ENCODE data around the gene ALOX15B. TPM values are rescaled to one million over a fixed set of nuclear protein-coding genes. Genes with fewer than 3 reads are reported as not detected.

The ALOX15B gene
- total RNA-seq, 1 donor from 2014 or later: 5.8 TPM

GRCh38 chr17:8041249-8041928, 2.5 kb downstream of the ALOX15B start:
- peak; percentile 91 for FAIRE-seq
- peaks cover 8% of the 10 kb centered on the region for H3K36me3 ChIP-seq (ENCODE audit: control insufficient read depth, insufficient read depth, low read length)
- TF ChIP-seq, protein P1, sequence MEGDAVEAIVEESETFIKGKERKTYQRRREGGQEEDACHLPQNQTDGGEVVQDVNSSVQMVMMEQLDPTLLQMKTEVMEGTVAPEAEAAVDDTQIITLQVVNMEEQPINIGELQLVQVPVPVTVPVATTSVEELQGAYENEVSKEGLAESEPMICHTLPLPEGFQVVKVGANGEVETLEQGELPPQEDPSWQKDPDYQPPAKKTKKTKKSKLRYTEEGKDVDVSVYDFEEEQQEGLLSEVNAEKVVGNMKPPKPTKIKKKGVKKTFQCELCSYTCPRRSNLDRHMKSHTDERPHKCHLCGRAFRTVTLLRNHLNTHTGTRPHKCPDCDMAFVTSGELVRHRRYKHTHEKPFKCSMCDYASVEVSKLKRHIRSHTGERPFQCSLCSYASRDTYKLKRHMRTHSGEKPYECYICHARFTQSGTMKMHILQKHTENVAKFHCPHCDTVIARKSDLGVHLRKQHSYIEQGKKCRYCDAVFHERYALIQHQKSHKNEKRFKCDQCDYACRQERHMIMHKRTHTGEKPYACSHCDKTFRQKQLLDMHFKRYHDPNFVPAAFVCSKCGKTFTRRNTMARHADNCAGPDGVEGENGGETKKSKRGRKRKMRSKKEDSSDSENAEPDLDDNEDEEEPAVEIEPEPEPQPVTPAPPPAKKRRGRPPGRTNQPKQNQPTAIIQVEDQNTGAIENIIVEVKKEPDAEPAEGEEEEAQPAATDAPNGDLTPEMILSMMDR (IDR thresholded peaks at IDR 0.05; ENCODE audit: insufficient read depth, low read length, severe bottlenecking): peak; percentile 63
- no peak overlapping the region for H3K4me3 ChIP-seq (ENCODE audit: low read depth, low read length)
- peaks cover 1% of the 10 kb centered on the region for H3K27me3 ChIP-seq (ENCODE audit: control insufficient read depth, insufficient read depth, low read length)
- peak; percentile 83 for DNase-seq (ENCODE audit: low read depth)

DNA sequence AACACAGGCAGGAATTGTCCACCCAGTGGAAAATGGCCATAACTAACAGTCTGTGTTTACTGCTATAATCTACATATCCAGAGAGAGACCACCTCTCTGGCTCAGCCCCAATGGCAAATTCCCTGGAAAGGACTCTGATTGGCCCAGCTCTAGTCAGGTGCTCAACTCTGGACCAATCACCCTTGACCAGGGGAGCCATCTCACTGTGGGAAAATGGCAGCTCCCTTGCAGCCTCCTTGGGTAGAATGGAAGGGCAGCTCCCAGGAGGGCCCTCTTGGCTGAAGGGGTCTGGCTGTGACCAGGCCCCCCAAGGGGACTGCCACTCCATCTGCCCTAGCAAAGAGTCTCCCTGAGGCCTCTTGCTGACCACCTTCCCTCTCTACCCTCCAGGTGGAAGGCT, 3.1 kb downstream of the ALOX15B start:
- TF ChIP-seq, protein P1 (IDR thresholded peaks at IDR 0.05; ENCODE audit: insufficient read depth, low read length, severe bottlenecking): no peak
- no peak overlapping the region for H3K4me3 ChIP-seq (ENCODE audit: low read depth, low read length)
- peaks cover 8% of the 10 kb centered on the region for H3K36me3 ChIP-seq (ENCODE audit: control insufficient read depth, insufficient read depth, low read length)
- DNase-seq (ENCODE audit: low read depth) (no peak), FAIRE-seq (no peak)
- H3K27me3 ChIP-seq (ENCODE audit: control insufficient read depth, insufficient read depth, low read length): peaks cover 1% of the 10 kb centered on the region

GRCh38 chr17:8044819-8045810, 6.3 kb downstream of the ALOX15B start:
- TF ChIP-seq, protein P1 (IDR thresholded peaks at IDR 0.05; ENCODE audit: insufficient read depth, low read length, severe bottlenecking): no peak
- peak; percentile 18 for FAIRE-seq
- H3K27me3 ChIP-seq (ENCODE audit: control insufficient read depth, insufficient read depth, low read length): peaks cover 1% of the 10 kb centered on the region
- peaks cover 10% of the 10 kb centered on the region for H3K36me3 ChIP-seq (ENCODE audit: control insufficient read depth, insufficient read depth, low read length)
- no peak for DNase-seq (ENCODE audit: low read depth)
- no peak overlapping the region for H3K4me3 ChIP-seq (ENCODE audit: low read depth, low read length)

DNA sequence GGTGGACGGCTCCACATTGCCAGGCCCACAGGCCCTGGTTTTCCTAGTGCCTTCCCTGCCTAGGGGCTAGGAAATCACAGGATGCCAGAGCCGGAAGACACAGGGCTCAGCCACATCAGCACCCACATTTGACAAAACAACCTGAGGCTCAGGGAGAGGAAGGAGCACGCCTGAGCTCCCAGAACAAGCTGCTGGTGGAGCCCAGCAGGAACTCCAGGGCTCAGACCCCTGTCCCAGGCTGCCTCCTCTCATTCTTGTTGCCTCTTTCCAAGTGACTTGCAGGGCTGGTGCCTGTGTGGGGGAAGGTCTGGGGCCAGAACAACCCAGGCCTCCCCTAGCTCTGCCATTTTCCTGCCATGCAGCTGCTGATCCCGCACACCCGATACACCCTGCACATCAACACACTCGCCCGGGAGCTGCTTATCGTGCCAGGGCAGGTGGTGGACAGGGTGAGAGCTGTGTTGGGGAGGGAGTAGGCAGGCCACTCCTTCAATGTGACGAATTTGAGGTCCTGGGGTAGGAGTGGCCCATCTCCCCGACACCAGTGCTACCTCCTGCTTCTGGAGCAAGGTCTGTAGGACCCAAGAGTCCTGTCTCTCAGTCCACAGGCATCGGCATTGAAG, 7.6 kb downstream of the ALOX15B start:
- Histone ChIP-seq H3K27me3 (ENCODE audit: control insufficient read depth, insufficient read depth, low read length) (peaks cover 1% of the 10 kb centered on the region), H3K36me3 (ENCODE audit: control insufficient read depth, insufficient read depth, low read length) (peaks cover 10% of the 10 kb centered on the region), H3K4me3 (ENCODE audit: low read depth, low read length) (no peak overlapping the region)
- TF ChIP-seq, protein P1 (IDR thresholded peaks at IDR 0.05; ENCODE audit: insufficient read depth, low read length, severe bottlenecking): no peak
- DNase-seq (ENCODE audit: low read depth) (no peak), FAIRE-seq (no peak)

- Histone ChIP-seq H3K36me3 (ENCODE audit: control insufficient read depth, insufficient read depth, low read length) (peaks cover 10% of the 10 kb centered on the region), H3K27me3 (ENCODE audit: control insufficient read depth, insufficient read depth, low read length) (peaks cover 1% of the 10 kb centered on the region), H3K4me3 (ENCODE audit: low read depth, low read length) (no peak overlapping the region)
- no peak for FAIRE-seq
- no peak for DNase-seq (ENCODE audit: low read depth)
- TF ChIP-seq, protein P1 (IDR thresholded peaks at IDR 0.05; ENCODE audit: insufficient read depth, low read length, severe bottlenecking): no peak
Observed at GRCh38 chr17:8046929-8047768, 8.3 kb downstream of the ALOX15B start.
